OCI-LY3 (cell line): Measurements from ENCODE around the gene TMEM178B.

Experiments used
- EZH2phosphoT487 ChIP-seq: fragments of 200-600 bp; shearing (Covaris generic); IDR thresholded peaks from 2 replicates; pipeline ENCODE4 v1.6.1; 2018; ENCODE audit warnings: antibody characterized with exemption, mixed run types, low read depth
- TF ChIP-seq, protein P1 (sequence below): fragments of 200-600, 300-600 bp; sonication (generic); IDR thresholded peaks from 2 replicates; pipeline ENCODE4 v1.5.1; 2014; ENCODE audit warnings: antibody characterized with exemption, low read length, low read depth

DNA sequence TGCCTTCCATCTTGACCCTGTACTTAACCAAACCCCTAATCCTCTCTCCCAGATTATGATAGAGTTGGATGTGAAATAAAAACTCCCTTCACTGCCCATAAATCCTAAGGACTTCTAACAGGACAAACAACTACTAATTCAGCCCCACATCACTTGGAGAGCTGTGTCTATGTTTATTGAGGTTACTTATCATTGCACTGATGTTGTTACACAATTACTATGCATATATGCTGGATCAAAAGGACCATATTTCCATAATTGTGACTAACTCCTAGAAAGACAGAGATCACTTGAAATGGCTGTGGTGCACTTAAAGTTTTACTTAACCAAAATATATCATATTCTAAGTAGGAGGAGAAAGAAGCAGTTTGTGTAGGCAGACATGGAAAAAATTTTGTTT lies 332.5 kb downstream of the TMEM178B start:
- TF ChIP-seq, protein P1, sequence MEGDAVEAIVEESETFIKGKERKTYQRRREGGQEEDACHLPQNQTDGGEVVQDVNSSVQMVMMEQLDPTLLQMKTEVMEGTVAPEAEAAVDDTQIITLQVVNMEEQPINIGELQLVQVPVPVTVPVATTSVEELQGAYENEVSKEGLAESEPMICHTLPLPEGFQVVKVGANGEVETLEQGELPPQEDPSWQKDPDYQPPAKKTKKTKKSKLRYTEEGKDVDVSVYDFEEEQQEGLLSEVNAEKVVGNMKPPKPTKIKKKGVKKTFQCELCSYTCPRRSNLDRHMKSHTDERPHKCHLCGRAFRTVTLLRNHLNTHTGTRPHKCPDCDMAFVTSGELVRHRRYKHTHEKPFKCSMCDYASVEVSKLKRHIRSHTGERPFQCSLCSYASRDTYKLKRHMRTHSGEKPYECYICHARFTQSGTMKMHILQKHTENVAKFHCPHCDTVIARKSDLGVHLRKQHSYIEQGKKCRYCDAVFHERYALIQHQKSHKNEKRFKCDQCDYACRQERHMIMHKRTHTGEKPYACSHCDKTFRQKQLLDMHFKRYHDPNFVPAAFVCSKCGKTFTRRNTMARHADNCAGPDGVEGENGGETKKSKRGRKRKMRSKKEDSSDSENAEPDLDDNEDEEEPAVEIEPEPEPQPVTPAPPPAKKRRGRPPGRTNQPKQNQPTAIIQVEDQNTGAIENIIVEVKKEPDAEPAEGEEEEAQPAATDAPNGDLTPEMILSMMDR = no peak
- no peak for TF ChIP-seq EZH2phosphoT487
